HPDE6-E6E7 (cell line): Measurements from ENCODE around the gene CALCOCO2.
"Not testable (repeated sequence)": the region's sequence is repeated elsewhere in the genome, so short reads cannot be mapped to it uniquely, and the experiment has no call there.

Experiments used
- DNase-seq: peaks from one replicate; pipeline ENCODE4 v3.0.0; 2011; ENCODE audit warnings: missing footprints; ENCODE audit errors: extremely low spot score

CALCOCO2 gene

GRCh38 chr17:48825446-48826381 lies 5.1 kb upstream of the CALCOCO2 start:
- DNase-seq = no peak

- DNase-seq = no peak
Measured at GRCh38 chr17:48831549-48831883, 681 bp downstream of the CALCOCO2 start.

GRCh38 chr17:48834973-48835372 lies 4.1 kb downstream of the CALCOCO2 start:
- no peak for DNase-seq

- DNase-seq = no peak
Measured at GRCh38 chr17:48835971-48836370, 5.1 kb downstream of the CALCOCO2 start.

GRCh38 chr17:48837458-48837857 lies 6.6 kb downstream of the CALCOCO2 start:
- DNase-seq = not testable (repeated sequence)

- DNase-seq = no peak
Measured at GRCh38 chr17:48840441-48840840, 9.6 kb downstream of the CALCOCO2 start.

GRCh38 chr17:48841395-48841831 lies 10.6 kb downstream of the CALCOCO2 start:
- DNase-seq = no peak

- DNase-seq = no peak
Measured at GRCh38 chr17:48842746-48843145, 11.9 kb downstream of the CALCOCO2 start.

GRCh38 chr17:48843187-48843900 lies 12.5 kb downstream of the CALCOCO2 start:
- DNase-seq = no peak

GRCh38 chr17:48850792-48851323 lies 20.0 kb downstream of the CALCOCO2 start:
- DNase-seq = no peak

- DNase-seq = no peak
Measured at GRCh38 chr17:48854774-48855476, 24.1 kb downstream of the CALCOCO2 start.

GRCh38 chr17:48856122-48856821 lies 25.4 kb downstream of the CALCOCO2 start:
- no peak for DNase-seq

GRCh38 chr17:48860034-48860433 lies 29.2 kb downstream of the CALCOCO2 start:
- DNase-seq = no peak

GRCh38 chr17:48860456-48860855 lies 29.6 kb downstream of the CALCOCO2 start:
- DNase-seq = no peak

GRCh38 chr17:48868916-48869500 lies 38.2 kb downstream of the CALCOCO2 start:
- DNase-seq = no peak

- DNase-seq = no peak
Measured at GRCh38 chr17:48869821-48870318, 39.0 kb downstream of the CALCOCO2 start.

GRCh38 chr17:48871035-48871550 lies 40.3 kb downstream of the CALCOCO2 start:
- DNase-seq = no peak

- DNase-seq = no peak
Measured at GRCh38 chr17:48871551-48872351, 40.9 kb downstream of the CALCOCO2 start.

GRCh38 chr17:48872409-48872808 lies 41.6 kb downstream of the CALCOCO2 start:
- DNase-seq = not testable (repeated sequence)

GRCh38 chr17:48873209-48873608 lies 42.4 kb downstream of the CALCOCO2 start:
- no peak for DNase-seq
